Caco-2 (cell line): ENCODE measurements around the gene LTB4R2. TPM values are rescaled to one million over a fixed set of nuclear protein-coding genes. Genes with fewer than 3 reads are reported as not detected.
A peak's percentile ranks its signal among the peaks of the same experiment; 100 is the strongest.

Experiments used
- BruUV-seq: library from RNA; stranded (reverse); fragments of 400-500 nt; replicated peaks from 2 replicates; lab custom pipeline; 2021; lab: Mats Ljungman, UMichigan
- CTCF ChIA-PET: fragments of 300-600 bp; sonication (Branson Sonifier 250); formaldehyde crosslinking; loops from one replicate; lab custom pipeline; 2022; ENCODE audit warnings: antibody characterized with exemption; lab: Charles Lee
- POLR2A ChIA-PET: fragments of 300-600 bp; sonication (Branson Sonifier 250); formaldehyde crosslinking; loops from one replicate; lab custom pipeline; 2022; ENCODE audit warnings: antibody characterized with exemption; lab: Charles Lee
- DNase-seq, 2 experiments: peaks; one replicate each; pipeline versions ENCODE4 v3.0.0 to v3.0.0-alpha.2; 2020 to 2022
- H3K27me3 ChIP-seq: replicated peaks from 2 replicates; pipeline ENCODE4 v1.6.0; 2011; ENCODE audit warnings: low read length; ENCODE audit not compliant: control insufficient read depth, insufficient read depth
- H3K36me3 ChIP-seq: 2 replicates; pipeline ENCODE4 v1.5.1; 2011; ENCODE audit warnings: low read length; ENCODE audit not compliant: control insufficient read depth, insufficient read depth
- H3K4me1 ChIP-seq: fragments of 250-450 bp; sonication (Bioruptor Pico); 2 replicates; pipeline ENCODE4 v1.5.1; 2020; ENCODE audit warnings: mild to moderate bottlenecking
- H3K4me3 ChIP-seq: 2 replicates; pipeline ENCODE4 v1.5.1; 2011; ENCODE audit warnings: low read depth, mild to moderate bottlenecking, control low read depth, low read length
- H3K9me3 ChIP-seq: fragments of 250-450 bp; sonication (Bioruptor Pico); 2 replicates; pipeline ENCODE4 v1.5.1; 2020; ENCODE audit warnings: mild to moderate bottlenecking, moderate library complexity
- H3K27ac Mint-ChIP-seq: one replicate; pipeline ENCODE4 v1.8.0; 2022; ENCODE audit warnings: mixed read lengths; ENCODE audit not compliant: unreplicated experiment
- H3K27me3 Mint-ChIP-seq: one replicate; pipeline ENCODE4 v1.8.0; 2022; ENCODE audit warnings: mixed read lengths; ENCODE audit not compliant: insufficient read depth, unreplicated experiment
- H3K36me3 Mint-ChIP-seq: one replicate; pipeline ENCODE4 v1.8.0; 2022; ENCODE audit warnings: mild to moderate bottlenecking, mixed read lengths; ENCODE audit not compliant: insufficient read depth, unreplicated experiment
- H3K4me1 Mint-ChIP-seq: one replicate; pipeline ENCODE4 v1.8.0; 2022; ENCODE audit warnings: low read depth, mixed read lengths; ENCODE audit not compliant: unreplicated experiment
- H3K4me3 Mint-ChIP-seq: one replicate; pipeline ENCODE4 v1.8.0; 2022; ENCODE audit warnings: mild to moderate bottlenecking, moderate library complexity, mixed read lengths; ENCODE audit not compliant: unreplicated experiment
- H3K9me3 Mint-ChIP-seq: one replicate; pipeline ENCODE4 v1.8.0; 2022; ENCODE audit warnings: mixed read lengths; ENCODE audit not compliant: unreplicated experiment
- intact Hi-C: fragments of 100-400 bp; cut with micrococcal nuclease; formaldehyde crosslinking; loops from one replicate; pipeline ENCODE4 v1.10.0; 2022; ENCODE audit not compliant: unreplicated experiment
- total RNA-seq: library from RNA; stranded (reverse); gene quantifications from 2 replicates; pipeline ENCODE4 v1.2.3, GENCODE V29; 2022
- TF ChIP-seq, protein P1 (sequence below), 2 experiments: fragments of 200-600 bp in 1 of 2; IDR thresholded peaks; 1 replicate in 1 of 2; 2 replicates in 1 of 2; pipeline versions ENCODE4 v1.5.1 to v1.8.0; 2011 to 2022; ENCODE audit warnings: antibody characterized with exemption in 1 of 2, control low read depth in 1 of 2, inconsistent platforms in 1 of 2, low read depth in 1 of 2, low read length in 1 of 2, mild to moderate bottlenecking in 1 of 2, moderate library complexity in 1 of 2; ENCODE audit not compliant: insufficient read depth in 1 of 2, severe bottlenecking in 1 of 2, unreplicated experiment in 1 of 2

LTB4R2 gene
- total RNA-seq, 1 experiment from 2014 or later: 10.3 TPM

DNA sequence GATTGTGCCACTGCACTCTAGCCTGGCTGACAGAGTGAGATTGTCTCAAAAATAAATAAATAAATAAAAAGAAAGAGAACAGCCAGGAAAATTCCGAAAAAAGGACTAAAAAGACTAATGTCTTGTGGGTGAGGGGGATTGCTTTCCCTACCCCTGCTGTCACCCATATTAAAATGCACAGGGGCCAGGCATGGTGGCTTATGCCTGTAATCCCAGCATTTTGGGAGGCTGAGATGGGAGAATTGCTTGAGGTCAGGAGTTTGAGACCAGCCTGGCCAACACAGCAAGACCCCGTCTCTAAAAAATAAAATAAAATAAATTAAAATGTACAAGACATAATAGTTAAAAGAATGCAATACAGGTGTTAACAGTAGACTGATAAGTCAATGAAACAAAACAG is 16.4 kb upstream of the LTB4R2 start:
- intact Hi-C loops: no loop called here

DNA sequence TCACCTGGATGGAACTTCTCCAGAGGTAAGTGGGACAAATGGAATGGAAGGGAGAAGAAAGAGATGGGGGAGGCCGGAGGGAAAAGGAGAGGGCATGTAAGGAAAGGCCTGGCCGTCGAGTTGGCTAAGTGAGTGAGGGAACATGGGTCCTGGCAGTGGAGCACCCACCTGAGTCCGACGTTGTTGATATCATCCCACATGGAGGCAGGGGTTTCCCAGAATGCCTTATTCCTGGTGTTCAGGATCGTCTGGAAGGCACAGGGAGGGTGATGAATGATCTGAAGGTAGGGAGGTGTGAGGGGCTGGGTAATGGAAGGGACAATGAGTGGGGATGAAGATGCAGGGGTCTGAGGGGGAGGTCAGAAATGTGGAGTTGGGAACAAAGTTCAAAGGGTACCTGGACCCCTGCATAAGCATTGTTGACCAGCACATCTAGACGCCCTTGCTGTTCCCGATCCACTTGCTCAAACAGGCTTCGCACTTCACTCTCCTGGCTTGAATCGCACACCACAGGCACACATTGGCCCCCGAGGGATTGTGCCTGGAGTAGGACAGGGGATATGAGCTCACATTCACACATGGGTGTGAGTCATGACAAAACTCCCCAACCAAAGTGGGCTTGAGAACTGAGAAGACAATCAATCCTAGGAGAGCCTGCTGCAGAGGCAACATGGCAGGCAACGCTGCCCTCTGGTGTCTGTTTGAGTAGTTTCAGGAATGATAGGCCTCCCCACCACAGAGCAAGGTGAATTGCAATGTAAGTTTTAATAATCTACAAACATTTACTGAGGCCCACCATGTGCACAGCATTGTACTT is 13.4 kb upstream of the LTB4R2 start:
- H3K4me3 Mint-ChIP-seq: no peak overlapping the region
- no peaks in the 10 kb centered on the region for H3K27me3 ChIP-seq
- peaks cover 37% of the 10 kb centered on the region for H3K36me3 Mint-ChIP-seq
- H3K4me1 ChIP-seq: peaks cover 5% of the 10 kb centered on the region
- H3K27me3 Mint-ChIP-seq: no peaks in the 10 kb centered on the region
- H3K4me1 Mint-ChIP-seq: peaks cover 15% of the 10 kb centered on the region
- peak overlapping the region; percentile 14 for H3K27ac Mint-ChIP-seq
- intact Hi-C loops: loop anchor here (1.0 kb wide), 3 partner anchors 25 to 80 kb away; partner anchors contain the start of genes MDP1 and RABGGTA
- H3K9me3 Mint-ChIP-seq: no peaks in the 10 kb centered on the region
- TF ChIP-seq, protein P1, sequence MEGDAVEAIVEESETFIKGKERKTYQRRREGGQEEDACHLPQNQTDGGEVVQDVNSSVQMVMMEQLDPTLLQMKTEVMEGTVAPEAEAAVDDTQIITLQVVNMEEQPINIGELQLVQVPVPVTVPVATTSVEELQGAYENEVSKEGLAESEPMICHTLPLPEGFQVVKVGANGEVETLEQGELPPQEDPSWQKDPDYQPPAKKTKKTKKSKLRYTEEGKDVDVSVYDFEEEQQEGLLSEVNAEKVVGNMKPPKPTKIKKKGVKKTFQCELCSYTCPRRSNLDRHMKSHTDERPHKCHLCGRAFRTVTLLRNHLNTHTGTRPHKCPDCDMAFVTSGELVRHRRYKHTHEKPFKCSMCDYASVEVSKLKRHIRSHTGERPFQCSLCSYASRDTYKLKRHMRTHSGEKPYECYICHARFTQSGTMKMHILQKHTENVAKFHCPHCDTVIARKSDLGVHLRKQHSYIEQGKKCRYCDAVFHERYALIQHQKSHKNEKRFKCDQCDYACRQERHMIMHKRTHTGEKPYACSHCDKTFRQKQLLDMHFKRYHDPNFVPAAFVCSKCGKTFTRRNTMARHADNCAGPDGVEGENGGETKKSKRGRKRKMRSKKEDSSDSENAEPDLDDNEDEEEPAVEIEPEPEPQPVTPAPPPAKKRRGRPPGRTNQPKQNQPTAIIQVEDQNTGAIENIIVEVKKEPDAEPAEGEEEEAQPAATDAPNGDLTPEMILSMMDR (IDR thresholded peaks at IDR 0.05; ENCODE audit: insufficient read depth in 1 of 2, low read depth in 1 of 2, low read length in 1 of 2, severe bottlenecking in 1 of 2, unreplicated experiment in 1 of 2): peak; percentile 69 to 72
- no peaks in the 10 kb centered on the region for H3K9me3 ChIP-seq
- ChIA-PET POLR2A (interaction anchor here (0.9 to 2.0 kb wide), 3 partner anchors 12 to 54 kb away, joined by 3 to 32 read pairs (median 4); partner anchors contain the start of genes RABGGTA and TINF2), CTCF (interaction anchor here (0.7 to 5.8 kb wide), 8 partner anchors 11 to 135 kb away, joined by 3 to 157 read pairs (median 8); partner anchors contain the start of genes CHMP4A, CIDEB, RABGGTA and TINF2)
- peaks cover 4% of the 10 kb centered on the region for H3K36me3 ChIP-seq
- DNase-seq: peak; percentile 67 to 69
- no TSS peak for BruUV-seq
- H3K4me3 ChIP-seq: no peak overlapping the region

More for the DNA sequence above, 16.4 kb upstream of the LTB4R2 start:
- ChIA-PET POLR2A (no interaction called here), CTCF (interaction anchor here (1.2 to 1.5 kb wide), 2 partner anchors 22 to 51 kb away, joined by 3 to 5 read pairs; partner anchors contain the start of genes RABGGTA and TINF2)
- H3K9me3 Mint-ChIP-seq: no peaks in the 10 kb centered on the region
- peaks cover 9% of the 10 kb centered on the region for H3K4me1 Mint-ChIP-seq
- Histone ChIP-seq H3K36me3 (peaks cover 3% of the 10 kb centered on the region), H3K4me3 (no peak overlapping the region), H3K27me3 (no peaks in the 10 kb centered on the region), H3K4me1 (peaks cover under 1% of the 10 kb centered on the region), H3K9me3 (no peaks in the 10 kb centered on the region)
- no peak for DNase-seq
- H3K27ac Mint-ChIP-seq: no peak overlapping the region
- peaks cover 24% of the 10 kb centered on the region for H3K36me3 Mint-ChIP-seq
- BruUV-seq: no TSS peak
- no peak overlapping the region for H3K4me3 Mint-ChIP-seq
- no peaks in the 10 kb centered on the region for H3K27me3 Mint-ChIP-seq
- TF ChIP-seq, protein P1 (IDR thresholded peaks at IDR 0.05; ENCODE audit: insufficient read depth in 1 of 2, low read depth in 1 of 2, low read length in 1 of 2, severe bottlenecking in 1 of 2, unreplicated experiment in 1 of 2): no peak
